Caco-2 (cell line): ENCODE results near the gene AKT3. TPM values are rescaled to one million over a fixed set of nuclear protein-coding genes. Genes with fewer than 3 reads are reported as not detected.

Experiments
- BruUV-seq: library from RNA; stranded (reverse); fragments of 400-500 nt; replicated peaks from 2 replicates; lab custom pipeline; 2021; lab: Mats Ljungman, UMichigan
- CTCF ChIA-PET: fragments of 300-600 bp; sonication (Branson Sonifier 250); formaldehyde crosslinking; loops from one replicate; lab custom pipeline; 2022; ENCODE audit warnings: antibody characterized with exemption; lab: Charles Lee
- POLR2A ChIA-PET: fragments of 300-600 bp; sonication (Branson Sonifier 250); formaldehyde crosslinking; loops from one replicate; lab custom pipeline; 2022; ENCODE audit warnings: antibody characterized with exemption; lab: Charles Lee
- DNase-seq, 2 experiments: peaks; one replicate each; pipeline versions ENCODE4 v3.0.0 to v3.0.0-alpha.2; 2020 to 2022
- H3K27me3 ChIP-seq: replicated peaks from 2 replicates; pipeline ENCODE4 v1.6.0; 2011; ENCODE audit warnings: low read length; ENCODE audit not compliant: control insufficient read depth, insufficient read depth
- H3K36me3 ChIP-seq: 2 replicates; pipeline ENCODE4 v1.5.1; 2011; ENCODE audit warnings: low read length; ENCODE audit not compliant: control insufficient read depth, insufficient read depth
- H3K4me1 ChIP-seq: fragments of 250-450 bp; sonication (Bioruptor Pico); 2 replicates; pipeline ENCODE4 v1.5.1; 2020; ENCODE audit warnings: mild to moderate bottlenecking
- H3K4me3 ChIP-seq: 2 replicates; pipeline ENCODE4 v1.5.1; 2011; ENCODE audit warnings: low read depth, mild to moderate bottlenecking, control low read depth, low read length
- H3K9me3 ChIP-seq: fragments of 250-450 bp; sonication (Bioruptor Pico); 2 replicates; pipeline ENCODE4 v1.5.1; 2020; ENCODE audit warnings: mild to moderate bottlenecking, moderate library complexity
- H3K27ac Mint-ChIP-seq: one replicate; pipeline ENCODE4 v1.8.0; 2022; ENCODE audit warnings: mixed read lengths; ENCODE audit not compliant: unreplicated experiment
- H3K27me3 Mint-ChIP-seq: one replicate; pipeline ENCODE4 v1.8.0; 2022; ENCODE audit warnings: mixed read lengths; ENCODE audit not compliant: insufficient read depth, unreplicated experiment
- H3K36me3 Mint-ChIP-seq: one replicate; pipeline ENCODE4 v1.8.0; 2022; ENCODE audit warnings: mild to moderate bottlenecking, mixed read lengths; ENCODE audit not compliant: insufficient read depth, unreplicated experiment
- H3K4me1 Mint-ChIP-seq: one replicate; pipeline ENCODE4 v1.8.0; 2022; ENCODE audit warnings: low read depth, mixed read lengths; ENCODE audit not compliant: unreplicated experiment
- H3K4me3 Mint-ChIP-seq: one replicate; pipeline ENCODE4 v1.8.0; 2022; ENCODE audit warnings: mild to moderate bottlenecking, moderate library complexity, mixed read lengths; ENCODE audit not compliant: unreplicated experiment
- H3K9me3 Mint-ChIP-seq: one replicate; pipeline ENCODE4 v1.8.0; 2022; ENCODE audit warnings: mixed read lengths; ENCODE audit not compliant: unreplicated experiment
- CTCF ChIP-seq, 2 experiments: fragments of 200-600 bp in 1 of 2; IDR thresholded peaks; 1 replicate in 1 of 2; 2 replicates in 1 of 2; pipeline versions ENCODE4 v1.5.1 to v1.8.0; 2011 to 2022; ENCODE audit warnings: antibody characterized with exemption in 1 of 2, control low read depth in 1 of 2, inconsistent platforms in 1 of 2, low read depth in 1 of 2, low read length in 1 of 2, mild to moderate bottlenecking in 1 of 2, moderate library complexity in 1 of 2; ENCODE audit not compliant: insufficient read depth in 1 of 2, severe bottlenecking in 1 of 2, unreplicated experiment in 1 of 2
- intact Hi-C: fragments of 100-400 bp; cut with micrococcal nuclease; formaldehyde crosslinking; loops from one replicate; pipeline ENCODE4 v1.10.0; 2022; ENCODE audit not compliant: unreplicated experiment
- total RNA-seq: library from RNA; stranded (reverse); gene quantifications from 2 replicates; pipeline ENCODE4 v1.2.3, GENCODE V29; 2022

AKT3 gene
- total RNA-seq, 1 experiment from 2014 or later: 3.7 TPM

GRCh38 chr1:243452092-243452491, 398.0 kb downstream of the AKT3 start:
- no peak for DNase-seq

DNA sequence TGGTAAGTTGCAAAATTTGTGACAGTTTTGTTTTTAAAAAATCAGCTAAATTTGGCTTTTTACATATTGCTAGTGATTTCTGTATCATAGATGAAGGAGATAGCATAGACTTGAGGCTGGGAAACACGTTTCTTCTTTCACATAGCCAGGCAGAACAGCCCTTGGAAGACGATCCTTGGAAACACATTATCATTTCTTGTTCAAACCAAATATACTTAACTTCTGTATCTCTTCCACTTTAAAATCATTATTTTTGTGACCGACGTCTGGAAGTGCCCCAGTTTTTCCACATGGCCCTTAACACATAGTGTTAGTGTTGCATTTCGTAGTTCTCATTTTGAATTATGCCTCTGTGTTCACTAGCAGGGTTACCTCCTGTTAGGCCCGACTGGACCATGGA, 400.7 kb downstream of the AKT3 start:
- intact Hi-C loops: no loop called here
- Mint-ChIP-seq H3K27me3 (no peaks in the 10 kb centered on the region), H3K9me3 (no peaks in the 10 kb centered on the region), H3K4me1 (no peaks in the 10 kb centered on the region), H3K36me3 (no peaks in the 10 kb centered on the region), H3K27ac (no peak overlapping the region), H3K4me3 (no peak overlapping the region)
- Histone ChIP-seq H3K4me3 (no peak overlapping the region), H3K9me3 (no peaks in the 10 kb centered on the region), H3K36me3 (no peaks in the 10 kb centered on the region), H3K27me3 (no peaks in the 10 kb centered on the region), H3K4me1 (no peaks in the 10 kb centered on the region)
- no peak for DNase-seq
- BruUV-seq: no TSS peak
- TF ChIP-seq CTCF (IDR thresholded peaks at IDR 0.05; ENCODE audit: insufficient read depth in 1 of 2, low read depth in 1 of 2, low read length in 1 of 2, severe bottlenecking in 1 of 2, unreplicated experiment in 1 of 2): no peak
- POLR2A ChIA-PET: no interaction called here
- CTCF ChIA-PET: no interaction called here

More at GRCh38 chr1:243452092-243452491, 398.0 kb downstream of the AKT3 start:
- Histone ChIP-seq H3K36me3 (no peaks in the 10 kb centered on the region), H3K4me1 (no peaks in the 10 kb centered on the region), H3K9me3 (no peaks in the 10 kb centered on the region), H3K27me3 (no peaks in the 10 kb centered on the region), H3K4me3 (no peak overlapping the region)
- CTCF ChIA-PET: no interaction called here
- no peaks in the 10 kb centered on the region for H3K9me3 Mint-ChIP-seq
- no peak for TF ChIP-seq CTCF (IDR thresholded peaks at IDR 0.05; ENCODE audit: insufficient read depth in 1 of 2, low read depth in 1 of 2, low read length in 1 of 2, severe bottlenecking in 1 of 2, unreplicated experiment in 1 of 2)
- no peaks in the 10 kb centered on the region for H3K4me1 Mint-ChIP-seq
- intact Hi-C loops: no loop called here
- no peak overlapping the region for H3K27ac Mint-ChIP-seq
- no peaks in the 10 kb centered on the region for H3K27me3 Mint-ChIP-seq
- POLR2A ChIA-PET: no interaction called here
- no peaks in the 10 kb centered on the region for H3K36me3 Mint-ChIP-seq
- BruUV-seq: no TSS peak
- H3K4me3 Mint-ChIP-seq: no peak overlapping the region

GRCh38 chr1:243447844-243448243, 402.2 kb downstream of the AKT3 start:
- Mint-ChIP-seq H3K27ac (no peak overlapping the region), H3K4me1 (no peaks in the 10 kb centered on the region), H3K36me3 (no peaks in the 10 kb centered on the region), H3K4me3 (no peak overlapping the region), H3K27me3 (no peaks in the 10 kb centered on the region), H3K9me3 (no peaks in the 10 kb centered on the region)
- Histone ChIP-seq H3K4me3 (no peak overlapping the region), H3K36me3 (no peaks in the 10 kb centered on the region), H3K27me3 (no peaks in the 10 kb centered on the region), H3K4me1 (no peaks in the 10 kb centered on the region), H3K9me3 (no peaks in the 10 kb centered on the region)
- ChIA-PET POLR2A (no interaction called here), CTCF (no interaction called here)
- no TSS peak for BruUV-seq
- no peak for TF ChIP-seq CTCF (IDR thresholded peaks at IDR 0.05; ENCODE audit: insufficient read depth in 1 of 2, low read depth in 1 of 2, low read length in 1 of 2, severe bottlenecking in 1 of 2, unreplicated experiment in 1 of 2)
- intact Hi-C loops: no loop called here
- DNase-seq: no peak
